ENCODE results near the gene ATP6V0A1. TPM values are rescaled to one million over a fixed set of nuclear protein-coding genes. Genes with fewer than 3 reads are reported as not detected.

Gene ATP6V0A1
- total RNA-seq, 4 donors from 2014 or later = 51.9 to 74.9 (median 63.9) TPM

DNA sequence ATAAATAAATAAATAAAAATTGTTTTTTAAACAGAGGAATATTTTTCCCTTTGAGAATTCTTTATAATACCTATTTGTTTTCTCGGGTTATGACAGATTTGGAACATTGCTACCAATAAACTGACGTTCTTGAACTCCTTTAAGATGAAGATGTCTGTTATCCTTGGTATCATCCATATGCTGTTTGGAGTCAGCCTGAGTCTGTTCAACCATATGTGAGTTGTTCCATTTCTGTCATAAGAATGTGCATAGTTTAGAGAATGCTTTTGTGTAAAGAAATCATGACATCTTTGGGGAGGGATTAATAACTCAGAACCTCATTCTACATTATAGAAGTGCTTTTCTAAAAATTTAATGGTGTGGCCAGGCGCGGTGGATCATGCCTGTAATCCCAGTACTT is 40.1 kb downstream of the ATP6V0A1 start:
- Histone ChIP-seq H3K36me3 (peaks cover 59 to 100% (median 94%) of the 10 kb centered on the region in 4 donors), H3K9me3 (no peaks in the 10 kb centered on the region), H3K4me1 (no peaks in the 10 kb centered on the region), H3K27me3 (no peaks in the 10 kb centered on the region), H3K27ac (replicated peaks in 1 of 4) (no peak overlapping the region), H3K4me3 (no peak overlapping the region)
- intact Hi-C loops (cut with DNase I) = no loop called here
- no peak for TF ChIP-seq POLR2A (IDR thresholded peaks at IDR 0.05; ENCODE audit: low read depth)
- no peak for TF ChIP-seq POLR2AphosphoS5 (IDR thresholded peaks at IDR 0.05)
- no peak for TF ChIP-seq EP300 (IDR thresholded peaks at IDR 0.05)
- TF ChIP-seq, protein P1, sequence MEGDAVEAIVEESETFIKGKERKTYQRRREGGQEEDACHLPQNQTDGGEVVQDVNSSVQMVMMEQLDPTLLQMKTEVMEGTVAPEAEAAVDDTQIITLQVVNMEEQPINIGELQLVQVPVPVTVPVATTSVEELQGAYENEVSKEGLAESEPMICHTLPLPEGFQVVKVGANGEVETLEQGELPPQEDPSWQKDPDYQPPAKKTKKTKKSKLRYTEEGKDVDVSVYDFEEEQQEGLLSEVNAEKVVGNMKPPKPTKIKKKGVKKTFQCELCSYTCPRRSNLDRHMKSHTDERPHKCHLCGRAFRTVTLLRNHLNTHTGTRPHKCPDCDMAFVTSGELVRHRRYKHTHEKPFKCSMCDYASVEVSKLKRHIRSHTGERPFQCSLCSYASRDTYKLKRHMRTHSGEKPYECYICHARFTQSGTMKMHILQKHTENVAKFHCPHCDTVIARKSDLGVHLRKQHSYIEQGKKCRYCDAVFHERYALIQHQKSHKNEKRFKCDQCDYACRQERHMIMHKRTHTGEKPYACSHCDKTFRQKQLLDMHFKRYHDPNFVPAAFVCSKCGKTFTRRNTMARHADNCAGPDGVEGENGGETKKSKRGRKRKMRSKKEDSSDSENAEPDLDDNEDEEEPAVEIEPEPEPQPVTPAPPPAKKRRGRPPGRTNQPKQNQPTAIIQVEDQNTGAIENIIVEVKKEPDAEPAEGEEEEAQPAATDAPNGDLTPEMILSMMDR (IDR thresholded peaks at IDR 0.05) = no peak
- DNase-seq (ENCODE audit: extremely low spot score) = no peak
- 83% methylated on average over 4 of the region's 4 CpGs for WGBS

DNA sequence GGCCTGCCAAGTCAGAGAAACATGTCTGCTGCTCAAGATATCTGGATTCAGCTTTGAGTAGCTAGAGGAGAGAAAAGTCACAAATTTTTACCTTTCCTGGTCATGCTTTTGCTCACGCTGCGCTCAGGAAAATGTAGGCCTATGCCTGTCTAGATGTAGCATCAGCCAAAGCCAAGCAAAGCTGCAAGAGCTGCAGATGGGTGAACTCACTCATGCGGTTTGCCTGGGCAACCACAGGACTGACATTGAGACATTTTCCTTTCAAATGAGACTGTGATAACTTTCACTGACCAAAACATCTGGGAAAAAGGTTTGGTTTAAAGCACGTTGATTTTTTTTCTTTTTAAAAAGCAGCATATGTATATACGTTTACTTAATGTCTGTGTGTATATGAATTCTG is 43.4 kb downstream of the ATP6V0A1 start:
- peaks cover 33 to 99% (median 88%) of the 10 kb centered on the region in 4 donors for H3K36me3 ChIP-seq
- 91% methylated on average over 5 of the region's 5 CpGs for WGBS
- no peak for DNase-seq (ENCODE audit: extremely low spot score)
- TF ChIP-seq EP300 (IDR thresholded peaks at IDR 0.05) (no peak), POLR2AphosphoS5 (IDR thresholded peaks at IDR 0.05) (no peak), POLR2A (IDR thresholded peaks at IDR 0.05; ENCODE audit: low read depth) (no peak)
- TF ChIP-seq, protein P1 (IDR thresholded peaks at IDR 0.05) = no peak
- intact Hi-C loops (cut with DNase I) = no loop called here
- peaks cover 0 to 14% (median 2%) of the 10 kb centered on the region in 4 donors for H3K4me1 ChIP-seq
- no peaks in the 10 kb centered on the region for H3K9me3 ChIP-seq
- H3K27me3 ChIP-seq = no peaks in the 10 kb centered on the region
- H3K4me3 ChIP-seq = no peak overlapping the region
- H3K27ac ChIP-seq (replicated peaks in 1 of 4) = no peak overlapping the region

DNA sequence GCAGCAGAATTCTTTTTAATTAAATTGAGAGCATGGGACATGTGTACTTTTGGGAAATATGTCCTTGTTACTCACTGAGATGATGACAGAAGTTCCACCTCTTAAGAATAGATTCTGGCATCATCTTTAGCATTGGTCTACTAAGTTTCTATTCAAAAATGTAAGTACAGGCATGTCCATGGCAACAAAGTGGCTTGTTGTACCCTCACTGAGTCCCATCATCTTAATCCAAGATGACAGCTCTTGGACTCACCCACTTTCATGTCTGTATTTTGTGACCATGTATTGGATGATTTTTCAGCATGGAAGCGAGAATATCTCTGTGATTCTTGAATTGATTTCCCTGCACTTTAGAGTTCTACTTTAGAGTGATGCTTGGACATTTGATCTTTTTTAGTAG is 44.2 kb downstream of the ATP6V0A1 start:
- intact Hi-C loops (cut with DNase I) = no loop called here
- no peaks in the 10 kb centered on the region for H3K27me3 ChIP-seq
- H3K4me1 ChIP-seq = peaks cover 0 to 16% (median 2%) of the 10 kb centered on the region in 4 donors
- 96% methylated on average over 1 of the region's 1 CpG for WGBS
- H3K36me3 ChIP-seq = peaks cover 36 to 99% (median 89%) of the 10 kb centered on the region in 4 donors
- TF ChIP-seq POLR2A (IDR thresholded peaks at IDR 0.05; ENCODE audit: low read depth) (no peak), POLR2AphosphoS5 (IDR thresholded peaks at IDR 0.05) (no peak), EP300 (IDR thresholded peaks at IDR 0.05) (no peak)
- TF ChIP-seq, protein P1 (IDR thresholded peaks at IDR 0.05) = no peak
- H3K9me3 ChIP-seq = no peaks in the 10 kb centered on the region
- no peak overlapping the region for H3K27ac ChIP-seq (replicated peaks in 1 of 4)
- no peak for DNase-seq (ENCODE audit: extremely low spot score)
- no peak overlapping the region for H3K4me3 ChIP-seq

DNA sequence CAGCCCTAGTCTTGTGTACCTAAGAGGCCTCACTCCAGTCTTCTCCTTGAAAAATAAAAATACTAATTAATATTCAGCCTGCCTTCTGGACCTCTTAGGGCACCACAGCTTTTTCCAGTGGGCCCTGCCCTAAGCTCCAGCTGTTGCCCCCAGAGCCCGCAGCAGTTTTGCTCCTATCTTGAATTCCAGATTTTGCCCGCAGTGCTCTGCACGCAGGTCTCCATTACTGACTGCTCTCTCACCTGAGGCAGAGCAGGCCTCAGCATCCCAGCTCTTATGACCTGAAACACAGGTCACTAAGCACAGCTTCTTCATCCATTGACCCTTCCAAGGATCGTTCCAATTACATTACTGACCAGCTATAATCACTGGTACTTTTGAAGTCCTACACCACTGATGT is 49.0 kb downstream of the ATP6V0A1 start:
- no peak overlapping the region for H3K27ac ChIP-seq (replicated peaks in 1 of 4)
- intact Hi-C loops (cut with DNase I) = loop anchor here (5.0 kb wide), 1 partner anchor 40 kb away; no protein-coding TSS in a partner anchor
- TF ChIP-seq POLR2AphosphoS5 (IDR thresholded peaks at IDR 0.05) = no peak
- no peak for TF ChIP-seq POLR2A (IDR thresholded peaks at IDR 0.05; ENCODE audit: low read depth)
- TF ChIP-seq, protein P1 (IDR thresholded peaks at IDR 0.05) = no peak
- TF ChIP-seq EP300 (IDR thresholded peaks at IDR 0.05) = no peak
- H3K36me3 ChIP-seq = peaks cover 22 to 87% (median 73%) of the 10 kb centered on the region in 4 donors
- H3K9me3 ChIP-seq = no peaks in the 10 kb centered on the region
- no peaks in the 10 kb centered on the region for H3K27me3 ChIP-seq
- DNase-seq (ENCODE audit: extremely low spot score) = no peak
- peaks cover 7 to 22% (median 9%) of the 10 kb centered on the region in 4 donors for H3K4me1 ChIP-seq
- 93% methylated on average over 4 of the region's 4 CpGs for WGBS
- H3K4me3 ChIP-seq = no peak overlapping the region
